HG03520 (cell line): ENCODE results near the gene ADAMTS16.

Source experiments
- ATAC-seq: cut with Tn5 transposase; IDR thresholded peaks from one replicate; pipeline ENCODE4 v1.9.1; 2021; ENCODE audit warnings: mild to moderate bottlenecking, moderate library complexity; ENCODE audit not compliant: unreplicated experiment

The ADAMTS16 gene

DNA sequence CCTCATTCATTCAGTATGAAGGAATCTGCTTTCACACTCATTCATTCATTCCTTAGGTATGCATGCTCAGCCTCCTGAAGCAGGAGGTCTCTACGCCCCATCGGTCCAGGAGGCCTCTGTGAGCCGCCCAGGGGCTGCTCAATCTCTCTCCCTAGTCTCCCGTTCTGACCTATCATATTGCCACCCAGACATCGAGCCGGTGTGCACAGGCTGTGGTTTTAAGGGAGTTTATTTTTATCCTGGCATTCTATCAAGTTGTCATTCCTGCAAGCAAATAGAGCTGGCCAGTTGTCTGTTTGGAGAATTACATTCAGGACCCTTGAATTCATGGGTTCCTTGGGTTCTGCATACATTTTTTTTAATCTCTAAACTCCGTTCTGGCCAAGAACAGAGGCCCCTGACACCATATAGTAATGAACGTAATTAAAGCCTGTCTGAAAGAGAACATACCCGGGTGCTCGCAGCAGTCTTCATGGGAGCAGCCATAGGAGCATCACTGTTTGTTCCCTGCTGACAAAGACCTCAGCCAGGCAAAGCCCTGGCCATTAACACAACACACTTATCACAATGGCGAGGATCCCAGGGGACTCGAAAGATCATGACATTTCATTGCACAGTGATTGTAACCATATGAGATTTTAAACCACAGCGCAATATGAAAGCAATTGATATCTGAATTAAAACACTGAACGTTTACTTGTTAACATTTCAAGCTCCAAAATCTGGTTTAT lies 80.9 kb downstream of the ADAMTS16 start:
- ATAC-seq: no peak

DNA sequence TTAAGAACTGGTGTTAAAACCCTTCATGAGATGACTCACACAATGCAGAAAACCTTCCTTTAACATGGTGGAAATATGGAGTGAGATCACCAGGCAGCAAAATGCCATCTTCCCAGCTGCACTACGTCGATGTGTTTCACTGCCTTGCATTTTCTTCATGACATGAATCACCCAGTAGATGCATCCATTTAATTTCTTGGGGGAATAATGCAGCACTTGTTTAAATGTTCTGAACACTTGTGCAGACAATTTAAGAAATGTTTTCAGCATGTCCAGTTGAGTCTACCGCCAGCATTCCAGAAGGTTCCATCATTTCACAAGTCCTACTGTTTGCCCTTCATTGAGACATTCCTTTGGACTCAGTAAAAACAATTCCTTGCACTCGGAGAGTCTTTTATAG lies 81.6 kb downstream of the ADAMTS16 start:
- no peak for ATAC-seq

DNA sequence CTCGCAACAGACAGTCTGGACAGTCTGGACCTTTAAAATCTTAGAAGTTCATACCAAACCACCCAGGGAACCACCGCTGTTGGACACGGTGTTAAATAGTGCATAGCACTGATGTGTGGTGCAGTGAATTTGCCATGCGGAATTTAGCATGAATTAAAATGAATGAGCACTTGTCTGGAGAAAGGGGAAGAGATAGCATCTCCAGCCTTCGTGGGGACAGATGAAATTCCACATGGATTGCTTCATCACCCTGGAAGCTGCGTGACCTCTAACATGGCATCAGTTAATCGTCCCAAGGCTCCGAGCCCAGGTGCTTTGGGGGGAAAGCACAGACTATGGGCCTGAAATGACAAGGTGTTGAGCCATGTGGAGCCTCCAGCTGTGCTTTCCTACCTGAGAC lies 91.4 kb downstream of the ADAMTS16 start:
- ATAC-seq: no peak

DNA sequence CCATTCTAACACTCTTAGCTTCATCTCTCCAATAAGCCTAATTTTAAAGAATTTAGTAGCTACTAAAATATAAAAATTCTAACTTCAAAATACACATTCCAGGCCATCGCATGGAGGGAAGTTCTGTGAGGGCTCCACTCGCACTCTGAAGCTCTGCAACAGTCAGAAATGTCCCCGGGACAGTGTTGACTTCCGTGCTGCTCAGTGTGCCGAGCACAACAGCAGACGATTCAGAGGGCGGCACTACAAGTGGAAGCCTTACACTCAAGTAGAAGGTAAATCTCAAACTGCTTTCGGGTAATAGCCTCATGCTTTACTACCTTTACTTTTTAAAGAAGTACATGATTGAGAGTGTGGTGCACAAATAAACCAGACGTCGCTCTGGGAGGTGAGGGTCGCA lies 94.8 kb downstream of the ADAMTS16 start:
- ATAC-seq: no peak

DNA sequence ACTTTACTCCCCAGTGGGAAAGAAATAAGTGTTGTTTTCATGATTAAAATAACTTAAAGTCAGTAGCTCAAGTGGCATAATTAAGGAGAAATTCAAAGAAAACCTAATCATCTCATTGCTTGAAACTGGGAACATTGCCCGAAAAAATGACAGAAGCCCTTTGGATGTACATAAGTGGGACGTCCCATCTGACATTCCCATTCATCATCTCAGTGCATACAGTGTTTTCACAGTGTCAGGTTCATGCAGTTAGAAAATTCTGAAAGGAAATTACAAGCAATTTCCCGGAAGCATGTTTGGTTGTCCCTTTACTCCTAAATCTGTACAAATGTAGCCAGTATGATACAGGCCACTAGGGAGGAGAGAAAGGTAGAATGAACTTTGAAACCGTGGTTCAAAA lies 95.6 kb downstream of the ADAMTS16 start:
- ATAC-seq: no peak

DNA sequence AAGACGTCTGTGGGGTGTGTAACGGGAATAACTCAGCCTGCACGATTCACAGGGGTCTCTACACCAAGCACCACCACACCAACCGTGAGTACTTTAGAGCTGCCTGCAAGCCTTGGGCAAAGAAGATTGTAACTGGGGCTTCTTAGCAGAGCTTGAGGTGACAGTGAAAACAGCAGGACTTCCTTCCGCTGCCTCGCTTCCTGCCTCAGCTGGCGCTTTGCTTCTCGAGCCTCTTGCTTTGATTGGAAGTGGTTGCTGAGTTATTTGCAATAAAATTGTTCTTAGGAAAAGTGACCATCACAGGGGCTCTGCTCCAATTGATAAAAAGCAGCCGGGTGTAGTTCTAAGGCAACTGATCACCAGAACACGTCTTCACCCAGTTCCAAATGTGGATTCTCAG lies 99.1 kb downstream of the ADAMTS16 start:
- no peak for ATAC-seq

DNA sequence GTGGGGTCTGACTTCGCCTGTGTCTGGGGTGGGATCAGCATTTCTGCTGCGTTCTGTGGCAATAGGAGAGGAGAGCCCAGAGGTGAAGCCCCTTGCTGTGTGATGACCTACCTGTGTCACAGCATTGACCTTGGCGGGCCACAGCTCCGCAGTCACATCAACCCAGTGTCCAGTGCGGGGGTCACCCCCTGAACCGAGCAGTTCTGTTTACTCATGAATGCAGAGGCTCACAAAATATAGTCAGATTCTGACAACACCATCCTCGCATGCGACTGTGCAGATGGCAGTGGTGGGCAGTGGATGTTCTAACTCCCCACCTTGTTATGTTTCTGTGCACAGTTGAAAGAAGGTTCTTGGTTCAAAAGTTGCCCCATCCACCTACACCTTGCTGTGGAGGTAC lies 100.1 kb downstream of the ADAMTS16 start:
- ATAC-seq: no peak

DNA sequence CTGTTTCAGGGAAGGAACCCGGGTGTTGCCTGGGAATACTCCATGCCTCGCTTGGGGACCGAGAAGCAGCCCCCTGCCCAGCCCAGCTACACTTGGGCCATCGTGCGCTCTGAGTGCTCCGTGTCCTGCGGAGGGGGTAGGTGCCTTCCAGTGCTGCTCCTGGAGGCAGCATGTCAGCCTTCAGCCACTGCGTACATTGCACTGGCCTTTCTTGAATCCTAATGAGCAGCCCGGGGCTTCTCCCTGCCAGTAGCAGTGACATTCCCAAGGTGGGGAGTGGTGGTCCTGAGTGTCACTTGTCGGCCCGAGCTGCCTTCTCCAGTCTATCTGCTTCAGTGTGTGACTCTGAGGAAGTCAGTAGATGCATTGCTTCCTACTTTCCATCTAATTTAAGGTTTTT lies 101.9 kb downstream of the ADAMTS16 start:
- ATAC-seq: no peak

DNA sequence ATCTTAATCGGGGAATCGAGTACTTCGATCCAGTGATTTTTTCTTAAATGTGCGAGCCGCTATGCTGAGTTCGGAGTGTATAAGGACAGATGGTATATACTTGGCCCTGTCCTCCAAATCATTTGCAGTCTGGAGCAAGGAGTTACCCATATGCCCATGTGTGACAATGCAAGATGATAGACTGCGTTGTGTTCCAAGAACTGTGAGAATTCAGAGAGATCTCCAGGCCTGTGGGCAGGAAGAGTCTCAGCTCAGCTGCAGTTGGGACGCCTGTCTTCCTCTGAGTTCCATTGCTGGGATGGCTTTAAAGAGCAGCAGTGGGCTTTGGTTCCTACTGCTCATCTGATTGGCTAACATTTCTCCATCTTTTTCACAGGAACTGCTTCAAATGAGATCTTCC lies 106.6 kb downstream of the ADAMTS16 start:
- ATAC-seq: no peak

DNA sequence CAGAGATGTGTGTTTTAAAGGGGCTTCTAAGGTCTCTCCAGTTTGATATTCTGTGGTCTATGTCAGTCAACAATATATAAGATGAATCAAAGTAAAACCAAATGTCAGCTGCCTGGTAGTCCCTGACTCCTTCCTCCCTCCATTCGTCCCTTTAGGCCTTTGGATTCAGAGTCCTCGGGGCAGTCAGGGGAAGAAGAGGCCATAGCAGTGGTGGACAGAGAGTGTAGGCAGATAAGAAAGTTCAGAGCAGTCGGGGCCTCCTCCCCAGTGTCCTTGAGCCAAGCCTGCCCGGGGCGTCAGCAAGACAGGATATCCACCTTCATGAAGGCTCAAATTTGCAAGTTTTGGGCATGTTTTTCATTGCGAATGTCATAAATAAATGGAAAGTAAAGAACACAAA lies 110.6 kb downstream of the ADAMTS16 start:
- ATAC-seq: no peak

DNA sequence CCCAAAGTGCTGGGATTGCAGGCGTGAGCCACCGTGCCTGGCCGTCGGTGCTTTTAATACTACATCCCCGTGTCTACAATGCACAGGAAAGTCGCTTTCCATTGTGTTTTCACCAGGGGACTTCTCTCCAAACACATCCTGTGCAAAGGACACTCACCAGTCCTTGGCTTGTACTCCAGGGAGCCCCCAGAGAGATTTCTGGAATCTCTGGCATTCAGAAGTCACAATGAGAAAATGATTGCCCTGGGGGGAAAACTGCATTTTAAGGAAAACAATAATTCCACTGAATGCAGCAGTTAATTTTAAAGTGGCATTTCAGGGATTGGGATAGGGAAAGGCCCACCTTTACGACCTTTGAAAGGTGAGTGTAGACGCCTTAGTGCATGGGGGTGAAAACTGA lies 112.0 kb downstream of the ADAMTS16 start:
- no peak for ATAC-seq

DNA sequence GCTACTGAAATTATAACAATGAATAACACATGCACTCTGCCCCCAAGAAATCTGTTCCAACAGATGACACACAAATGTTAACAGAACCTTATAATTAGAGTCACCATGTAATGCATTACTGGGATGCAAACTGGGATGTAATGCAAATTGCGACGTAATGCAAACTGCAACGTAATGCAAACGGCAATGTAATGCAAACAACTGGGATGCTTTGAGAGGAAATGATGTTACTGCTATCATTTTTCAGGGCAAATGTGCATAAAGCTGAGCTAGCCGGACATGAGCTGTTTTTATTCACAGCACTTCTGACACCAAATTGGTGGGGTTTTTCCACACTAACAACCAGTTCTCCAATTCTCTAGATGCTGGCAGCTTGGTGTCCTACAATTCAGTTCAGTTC lies 117.2 kb downstream of the ADAMTS16 start:
- ATAC-seq: no peak

DNA sequence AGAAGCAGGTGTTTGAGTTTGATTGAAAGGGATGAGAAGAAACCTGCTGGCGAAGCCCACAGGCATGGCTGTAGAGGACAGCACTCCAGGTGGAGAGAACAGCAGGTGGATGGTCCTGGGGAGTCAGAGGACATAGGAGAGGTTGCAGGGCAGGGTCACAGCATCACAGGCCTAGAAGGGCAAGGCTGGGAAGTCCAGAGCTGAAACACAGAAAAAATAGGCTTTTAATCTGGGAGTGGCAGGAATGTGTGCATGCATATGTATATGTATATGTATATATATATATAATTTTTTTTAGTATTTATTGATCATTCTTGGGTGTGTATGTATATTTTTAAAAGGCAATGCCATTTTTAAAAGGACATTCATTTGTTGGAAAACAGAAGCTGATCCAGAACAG lies 118.4 kb downstream of the ADAMTS16 start:
- ATAC-seq: no peak

DNA sequence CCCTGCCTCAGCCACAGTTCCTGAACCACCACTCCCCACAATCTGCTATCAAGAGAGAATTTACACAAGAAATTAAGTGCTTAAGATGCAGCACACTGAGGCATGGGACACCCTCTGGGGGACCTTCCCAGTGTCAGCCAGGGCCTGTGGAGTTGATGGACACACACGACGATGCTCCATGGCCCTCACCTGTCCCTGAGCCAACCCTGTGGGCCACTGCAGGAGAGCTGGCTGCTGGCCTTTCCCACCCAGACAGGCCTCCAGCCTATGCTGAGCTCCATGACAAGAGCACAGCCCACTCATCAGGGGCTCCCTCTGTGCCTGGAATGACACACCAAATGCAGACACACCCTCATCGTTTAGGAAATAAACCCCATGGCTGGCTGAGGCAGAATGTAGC lies 124.6 kb downstream of the ADAMTS16 start:
- ATAC-seq: no peak

DNA sequence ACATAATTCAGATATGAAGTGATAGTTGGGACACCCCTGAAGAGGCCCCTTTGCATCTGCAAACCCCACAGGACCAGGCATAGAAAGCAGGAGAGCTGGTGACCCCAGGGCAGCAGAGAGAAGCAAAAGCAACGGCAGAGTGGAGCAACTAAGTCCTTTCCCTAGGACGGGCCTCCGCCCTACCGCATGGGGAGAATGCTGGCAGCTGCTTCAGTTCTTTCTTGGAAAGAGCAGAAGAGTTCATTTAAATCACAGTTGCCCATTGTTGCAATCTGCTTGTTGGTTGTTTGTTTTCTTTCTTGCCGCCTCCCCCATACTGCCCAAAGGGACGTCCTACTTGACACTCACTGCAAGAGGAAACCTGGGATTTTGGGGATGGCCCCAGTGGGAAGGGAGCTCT lies 126.2 kb downstream of the ADAMTS16 start:
- no peak for ATAC-seq

DNA sequence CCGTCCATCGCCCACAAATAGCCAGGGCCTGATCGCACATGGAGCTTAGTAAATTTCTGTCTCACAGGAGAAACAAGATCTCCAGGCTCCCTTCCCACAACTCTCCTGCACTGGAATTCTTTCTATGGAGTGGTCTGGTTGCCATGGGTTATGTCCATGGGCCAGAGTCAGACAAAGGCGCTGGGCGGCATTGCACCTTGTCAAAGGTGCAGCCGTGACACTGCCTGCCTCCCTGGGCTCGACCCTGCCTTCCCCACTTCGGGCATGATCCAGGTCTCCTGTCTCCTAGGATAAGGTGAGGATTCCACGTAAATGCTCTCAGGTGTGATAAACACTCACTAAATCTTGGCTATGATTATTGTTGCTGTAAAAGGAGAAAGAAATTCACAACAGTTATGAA lies 130.0 kb downstream of the ADAMTS16 start:
- no peak for ATAC-seq

DNA sequence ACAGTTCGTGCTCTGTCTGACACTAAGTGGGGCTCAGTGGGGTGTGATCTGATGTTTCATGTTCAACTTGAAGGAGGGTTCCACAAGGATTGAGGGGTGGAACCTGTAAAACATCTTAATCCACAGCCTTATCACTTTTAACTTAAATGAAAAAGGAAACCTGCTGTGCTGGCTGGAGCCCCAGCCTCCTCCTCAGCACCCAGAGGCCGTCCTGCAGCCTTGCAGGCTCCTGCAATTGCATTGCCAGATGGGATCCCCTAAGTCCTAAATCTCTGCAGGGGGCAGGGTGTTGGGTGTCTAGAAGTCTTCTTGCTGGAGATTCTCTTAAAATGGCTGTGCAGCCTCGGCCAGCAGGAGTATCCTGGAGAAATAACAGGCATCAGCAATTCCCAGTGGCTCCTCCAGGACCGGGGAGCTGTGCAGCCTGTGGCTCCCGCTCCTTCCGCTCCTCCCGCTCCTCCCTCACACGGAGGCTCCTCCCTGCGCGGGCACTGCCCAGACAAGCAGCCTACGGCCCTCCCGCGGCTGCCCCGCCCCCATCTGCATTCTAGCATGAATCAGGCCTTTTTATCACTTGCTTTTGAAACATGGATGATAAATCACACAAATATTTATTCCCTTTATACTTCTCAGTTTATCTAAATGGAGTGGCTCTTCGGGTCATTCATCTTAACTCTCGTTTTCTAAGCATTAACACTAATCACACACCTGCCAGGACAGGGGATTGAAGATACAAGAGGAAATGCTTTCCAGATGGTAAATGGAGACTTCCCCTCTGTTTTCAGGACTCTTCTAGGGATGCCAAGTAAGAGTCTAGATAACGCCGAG lies 131.0 kb downstream of the ADAMTS16 start:
- no peak for ATAC-seq

DNA sequence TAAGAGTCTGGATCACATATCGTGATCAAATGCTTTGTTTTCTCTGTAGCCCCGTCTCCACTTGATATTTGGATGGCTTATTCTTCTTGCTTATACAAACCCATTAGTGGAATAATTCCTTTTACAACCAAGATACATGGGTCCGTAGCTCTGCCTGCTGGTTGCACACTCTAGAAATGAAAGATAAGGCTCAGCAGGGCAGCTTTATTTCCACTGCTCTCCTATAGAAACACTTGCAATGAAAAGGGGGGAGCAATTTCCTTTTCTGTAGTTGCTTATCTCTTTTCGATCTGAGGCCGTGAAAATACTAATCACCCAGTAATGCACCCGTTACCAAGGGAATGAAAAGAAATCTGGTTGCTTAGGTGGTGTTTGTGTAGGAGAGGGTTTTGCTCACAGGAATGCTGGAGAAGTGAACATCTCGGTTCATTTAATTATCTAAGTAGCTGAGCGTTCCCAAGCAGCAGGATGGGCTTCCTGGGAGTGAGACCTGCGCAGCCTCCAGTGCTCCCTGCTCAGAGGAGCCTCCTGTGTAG lies 131.7 kb downstream of the ADAMTS16 start:
- no peak for ATAC-seq

DNA sequence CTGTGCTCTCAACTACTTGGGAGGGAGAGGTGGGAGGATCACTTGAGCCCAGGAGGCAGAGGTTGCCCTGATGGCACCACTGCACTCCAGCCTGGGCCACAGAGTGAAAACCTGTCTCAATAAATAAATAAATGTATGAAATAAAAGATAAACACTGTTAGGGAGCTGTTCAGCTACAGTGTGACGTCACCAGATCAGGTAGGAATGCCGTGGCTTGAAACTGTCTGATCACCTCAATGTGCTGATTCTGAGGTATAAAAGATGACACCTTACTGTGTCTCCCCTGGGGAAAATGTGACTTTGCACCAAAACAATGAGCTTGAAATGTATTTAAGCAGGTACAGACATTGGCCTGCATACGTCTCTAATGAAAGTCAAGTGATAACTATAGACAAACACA lies 133.3 kb downstream of the ADAMTS16 start:
- ATAC-seq: no peak

DNA sequence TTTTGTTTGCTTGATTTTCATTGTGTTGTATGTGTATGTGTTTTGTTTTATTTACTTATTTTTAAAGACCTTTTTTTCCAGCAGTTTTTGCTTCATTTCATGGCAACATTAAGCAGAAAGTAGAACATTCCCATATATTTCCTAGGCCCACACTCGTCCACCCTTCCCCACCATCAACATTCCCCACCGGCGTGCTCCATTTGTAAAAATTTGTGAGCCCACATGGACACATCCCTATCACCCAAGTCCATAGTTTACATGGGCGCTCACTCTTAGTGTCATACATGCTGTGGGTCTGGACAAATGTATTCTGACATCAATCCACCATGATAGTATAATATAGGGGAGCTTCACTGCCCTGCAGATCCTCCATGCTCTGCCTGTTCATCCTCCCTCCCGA lies 133.8 kb downstream of the ADAMTS16 start:
- ATAC-seq: no peak

DNA sequence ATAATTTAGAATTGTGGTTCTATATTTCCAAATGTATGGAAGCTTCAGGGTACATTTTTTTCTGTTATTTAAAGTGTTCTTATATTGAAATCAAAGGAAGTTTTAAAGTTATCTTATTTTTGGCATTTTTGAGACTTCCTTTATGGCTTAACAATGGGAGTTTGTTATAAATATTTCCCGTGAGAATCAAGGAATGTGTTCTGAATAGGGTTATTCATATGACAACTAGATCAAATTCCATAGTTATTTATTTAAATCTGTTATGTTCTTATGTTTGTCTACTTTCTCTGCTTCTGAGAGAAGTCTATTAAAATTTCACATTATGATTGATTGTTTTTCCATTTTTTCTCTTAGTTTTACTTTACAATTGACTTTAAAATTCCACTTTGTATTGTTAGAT lies 135.1 kb downstream of the ADAMTS16 start:
- no peak for ATAC-seq

DNA sequence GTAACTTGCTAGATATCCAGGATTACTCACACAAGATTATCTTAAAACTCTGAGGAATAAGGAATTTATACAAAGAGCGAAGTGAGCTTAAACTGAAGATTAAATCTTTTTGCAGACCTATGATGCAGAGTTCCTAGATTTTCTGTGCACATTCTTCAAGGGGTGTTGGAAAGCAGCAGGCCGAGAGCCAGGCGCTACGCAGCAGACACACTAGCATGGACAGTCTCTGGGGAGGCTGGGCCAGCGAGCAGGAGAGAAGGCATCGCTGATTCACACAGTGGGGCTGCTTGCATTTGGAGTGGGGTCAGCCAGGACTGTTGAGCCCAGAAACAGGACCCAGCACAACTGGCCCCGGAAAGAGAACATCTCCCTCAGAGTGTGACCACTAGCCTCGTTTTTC lies 136.3 kb downstream of the ADAMTS16 start:
- no peak for ATAC-seq
